Kidney glomerular epithelial cell (primary cell): ENCODE results near the gene SF3B5.
A peak's percentile ranks its signal among the peaks of the same experiment; 100 is the strongest.
"Not testable (repeated sequence)": the region's sequence is repeated elsewhere in the genome, so short reads cannot be mapped to it uniquely, and the experiment has no call there.

Experiments used
- DNase-seq: peaks from one replicate; lab custom pipeline; 2025; lab: John Stamatoyannopoulos, UW

The SF3B5 gene

DNA sequence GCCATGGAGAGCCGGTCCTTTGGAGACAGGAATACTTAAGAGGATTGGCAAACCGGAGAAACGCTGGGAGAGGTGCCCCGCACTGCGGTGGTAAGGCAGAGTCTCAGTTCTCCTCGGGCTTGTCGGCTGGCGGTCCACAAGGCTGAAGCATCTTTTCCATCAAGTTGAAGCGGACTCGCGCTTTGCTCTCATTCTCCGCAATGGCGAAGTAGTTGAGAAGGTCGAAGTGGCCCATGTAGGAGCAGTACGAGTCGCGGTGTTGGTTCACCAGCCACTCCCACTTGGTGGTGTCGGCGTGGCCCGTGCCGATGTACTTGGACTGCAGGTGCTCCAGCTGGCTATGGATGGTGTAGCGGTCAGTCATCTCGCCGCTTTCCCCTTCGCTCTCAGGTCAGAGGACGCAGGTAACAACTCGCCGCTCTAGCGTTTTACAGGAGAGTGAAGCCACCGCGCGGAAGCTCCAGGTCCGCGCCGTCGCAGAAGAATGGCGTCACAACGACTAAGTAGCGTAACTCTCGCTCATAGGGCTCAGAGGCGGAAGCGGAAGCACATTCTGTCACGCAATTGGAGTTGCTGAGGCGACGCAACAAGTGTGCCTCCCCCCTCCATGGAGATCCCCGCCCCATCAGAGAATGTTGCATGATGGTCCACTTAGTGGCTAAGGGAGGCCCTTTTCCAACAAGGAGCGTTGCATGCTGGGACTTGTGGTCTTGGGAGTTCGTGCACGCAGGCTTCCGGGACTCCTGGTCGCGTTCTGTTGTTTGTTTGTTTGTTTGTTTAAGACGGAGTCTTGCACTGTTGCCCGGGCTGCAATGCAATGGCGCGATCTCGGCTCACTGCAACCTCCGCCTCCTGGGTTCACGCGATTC is at the start of gene SF3B5:
TSS of gene SF3B5 (minus strand) at position 440 of the 869 bp plus-strand sequence. CDS start at position 364, 76 bp downstream.
- DNase-seq, result peak; percentile 100

- DNase-seq, result no peak
These were observed 49.6 kb upstream of the SF3B5 start for GRCh38 chr6:144144996-144145395.

- no peak for DNase-seq
These were observed 48.5 kb upstream of the SF3B5 start for GRCh38 chr6:144143878-144144277.

DNA sequence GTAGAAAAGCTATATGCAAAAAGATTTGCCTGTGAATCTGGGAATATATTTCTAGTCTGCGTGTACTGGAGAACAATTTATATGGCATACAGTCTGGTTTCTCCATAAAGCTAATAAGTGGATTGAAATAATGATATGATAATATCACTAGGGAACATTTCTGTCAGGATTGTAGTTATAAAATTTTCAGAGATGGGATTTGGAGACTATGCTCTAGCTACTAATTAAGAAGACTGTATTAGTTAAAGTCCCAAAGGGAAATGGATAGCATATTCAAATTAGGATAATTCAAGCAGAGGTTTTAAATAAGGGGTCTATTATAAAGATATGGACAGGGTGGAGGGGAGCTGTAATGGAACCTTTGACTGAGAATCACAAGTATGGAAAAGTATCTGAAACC is 47.7 kb upstream of the SF3B5 start:
- no peak for DNase-seq

DNA sequence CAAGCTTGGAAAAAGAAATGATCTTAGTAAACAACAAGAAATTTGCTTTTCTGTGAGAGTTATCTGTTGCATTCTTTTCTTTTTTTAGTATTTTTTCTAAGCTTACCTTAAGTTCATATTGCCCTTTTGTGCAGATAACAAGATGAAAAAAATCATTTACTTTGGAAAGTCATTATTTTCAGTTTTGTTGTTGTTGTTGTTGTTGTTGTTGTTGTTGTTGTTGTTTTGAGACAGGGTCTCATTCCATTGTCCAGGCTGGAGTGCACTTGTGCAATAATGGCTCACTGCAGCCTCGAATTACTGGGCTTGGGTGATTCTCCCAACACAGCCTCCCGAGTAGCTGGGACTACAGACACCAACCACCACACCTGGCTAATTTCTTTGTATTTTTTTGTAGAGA is 46.1 kb upstream of the SF3B5 start:
- DNase-seq, result no peak

DNA sequence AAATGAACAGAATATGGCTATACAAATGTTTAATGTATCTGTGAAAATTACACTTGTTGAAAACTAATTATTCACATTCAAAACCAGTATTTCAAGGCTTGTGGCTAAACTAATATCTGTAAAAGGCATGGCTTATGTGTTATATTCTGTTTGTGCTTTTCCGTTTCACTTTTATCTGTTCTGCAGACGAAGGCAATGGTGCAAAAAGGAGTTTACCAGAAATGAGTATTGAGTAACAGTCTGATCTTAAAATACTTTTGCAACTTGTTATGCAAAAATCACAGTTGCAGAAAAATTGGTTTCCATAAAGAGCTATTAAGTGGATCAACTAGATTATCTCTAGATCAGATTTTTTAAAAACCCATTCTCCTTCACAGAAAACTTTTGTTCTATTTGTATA is 45.5 kb upstream of the SF3B5 start:
- no peak for DNase-seq

GRCh38 chr6:144139817-144140216 is 44.4 kb upstream of the SF3B5 start:
- DNase-seq, result no peak

DNA sequence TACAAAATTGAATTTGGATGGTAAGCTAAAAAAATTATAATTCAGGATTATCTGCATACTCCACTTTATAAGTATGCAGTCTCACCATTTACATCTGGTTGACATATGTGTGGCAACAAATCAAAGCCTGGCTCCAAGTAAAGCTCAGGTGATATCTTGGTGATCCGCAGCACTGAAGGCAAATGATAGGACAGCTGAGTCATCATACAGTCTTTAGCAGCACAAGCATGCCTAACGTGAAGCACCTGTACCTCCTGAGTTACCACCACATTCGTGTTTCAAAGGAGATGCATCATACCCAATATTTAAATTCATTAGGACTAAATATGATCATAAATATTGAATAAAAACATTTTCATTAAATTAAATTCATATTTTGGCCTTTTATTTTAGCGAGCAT is 43.2 kb upstream of the SF3B5 start:
- no peak for DNase-seq

DNA sequence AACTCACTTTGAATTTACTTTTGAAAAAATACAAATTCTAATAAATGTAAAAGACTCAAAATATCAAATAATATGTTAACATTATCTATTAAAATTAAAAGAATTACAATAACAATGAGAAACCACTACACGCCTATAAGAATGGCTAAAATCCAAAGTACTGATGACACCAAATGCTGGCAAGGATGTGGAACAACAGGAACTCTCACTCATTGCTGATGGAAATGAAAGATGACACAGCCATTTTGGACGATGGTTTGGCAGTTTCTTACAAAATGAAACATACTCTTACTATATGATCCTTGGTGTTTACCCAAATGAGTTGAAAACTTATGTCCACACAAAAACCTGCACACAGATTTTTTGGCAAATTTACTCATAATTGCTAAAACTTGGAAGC is 39.4 kb upstream of the SF3B5 start:
- no peak for DNase-seq

DNA sequence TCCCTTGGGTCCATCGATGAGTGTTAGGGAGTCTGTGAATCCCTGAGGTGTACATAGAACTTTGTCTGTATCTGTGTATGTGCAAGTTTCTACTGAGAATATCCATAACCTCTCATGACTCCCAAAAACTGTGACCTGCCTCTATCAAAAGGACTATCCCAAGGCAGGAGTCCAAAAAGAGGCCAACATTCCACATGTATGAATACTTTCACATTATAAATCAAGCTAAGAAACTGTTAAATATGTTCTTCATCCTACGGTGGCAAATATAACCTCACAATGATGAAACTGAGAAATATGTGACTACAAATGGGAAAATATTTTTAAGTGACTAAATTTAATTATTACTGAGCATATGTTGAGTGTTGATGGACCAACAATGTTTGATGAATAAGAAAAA is 38.8 kb upstream of the SF3B5 start:
- no peak for DNase-seq

GRCh38 chr6:144133225-144133821 is 38.0 kb upstream of the SF3B5 start:
- no peak for DNase-seq

DNA sequence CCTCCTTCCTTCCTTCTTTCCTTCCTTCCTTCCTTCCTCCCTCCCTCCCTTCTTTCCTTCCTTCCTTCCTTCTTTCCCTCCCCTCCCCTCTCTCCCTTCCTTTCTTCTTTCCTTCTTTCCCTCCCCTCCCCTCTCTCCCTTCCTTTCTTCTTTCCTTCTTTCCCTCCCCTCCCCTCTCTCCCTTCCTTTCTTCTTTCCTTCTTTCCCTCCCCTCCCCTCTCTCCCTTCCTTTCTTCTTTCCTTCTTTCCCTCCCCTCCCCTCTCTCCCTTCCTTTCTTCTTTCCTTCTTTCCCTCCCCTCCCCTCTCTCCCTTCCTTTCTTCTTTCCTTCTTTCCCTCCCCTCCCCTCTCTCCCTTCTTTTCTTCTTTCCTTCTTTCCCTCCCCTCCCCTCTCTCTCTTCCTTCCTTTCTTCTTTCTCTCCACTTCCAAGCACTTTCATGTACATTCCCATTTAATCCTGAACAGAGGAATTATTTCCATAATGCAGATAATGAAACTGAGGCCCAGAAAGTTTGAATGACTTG is 36.9 kb upstream of the SF3B5 start:
- not testable (repeated sequence) for DNase-seq

DNA sequence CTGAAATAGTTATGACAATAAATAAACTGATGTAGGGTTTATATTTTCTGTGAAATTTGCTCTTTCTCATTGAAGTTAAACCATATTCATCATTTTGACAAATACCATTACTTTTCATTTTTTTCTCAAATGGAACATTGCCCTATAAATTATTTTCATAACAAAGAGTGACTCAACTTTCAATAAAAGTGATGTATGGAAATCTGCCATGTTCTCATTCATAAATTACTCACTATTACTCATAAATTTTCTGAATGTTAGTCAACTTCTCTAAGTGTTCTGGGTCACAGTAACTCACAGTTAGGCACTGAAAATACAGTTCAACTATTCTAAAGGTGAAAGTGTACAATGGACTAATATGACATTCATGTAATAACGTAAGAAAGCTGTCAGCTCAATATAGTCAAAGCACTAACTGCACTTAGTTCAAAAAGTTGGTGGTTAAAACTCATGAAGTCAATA is 35.9 kb upstream of the SF3B5 start:
- DNase-seq, result peak; percentile 33

GRCh38 chr6:144129469-144129868 is 34.1 kb upstream of the SF3B5 start:
- no peak for DNase-seq

- no peak for DNase-seq
These were observed 31.7 kb upstream of the SF3B5 start for GRCh38 chr6:144127097-144127496.

GRCh38 chr6:144123836-144124235 is 28.5 kb upstream of the SF3B5 start:
- no peak for DNase-seq

GRCh38 chr6:144123421-144123820 is 28.0 kb upstream of the SF3B5 start:
- no peak for DNase-seq

DNA sequence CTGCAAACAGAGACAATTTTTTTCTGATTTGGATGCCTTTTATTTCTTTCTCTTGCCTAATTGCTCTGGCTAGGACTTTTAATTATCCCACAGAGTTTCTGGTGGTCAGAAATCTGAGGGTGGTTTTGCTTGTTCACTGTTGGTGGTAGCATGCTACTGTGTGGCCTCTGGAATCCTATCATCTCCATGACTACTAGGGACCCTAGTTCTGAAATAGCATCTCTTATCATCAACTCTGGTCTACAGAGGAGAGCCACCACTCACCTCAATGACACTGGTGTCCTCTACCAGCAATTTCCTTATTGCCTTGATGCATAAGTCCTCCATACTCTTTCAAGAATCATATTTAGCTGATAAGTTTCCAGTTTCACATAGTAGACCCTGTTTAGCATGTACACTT is 27.5 kb upstream of the SF3B5 start:
- DNase-seq, result no peak

- DNase-seq, result no peak
These were observed 24.0 kb upstream of the SF3B5 start for GRCh38 chr6:144119376-144119775.

- no peak for DNase-seq
These were observed 19.8 kb upstream of the SF3B5 start for GRCh38 chr6:144115219-144115618.

GRCh38 chr6:144113366-144113765 is 18.0 kb upstream of the SF3B5 start:
- no peak for DNase-seq

GRCh38 chr6:144110210-144110609 is 14.8 kb upstream of the SF3B5 start:
- DNase-seq, result no peak

DNA sequence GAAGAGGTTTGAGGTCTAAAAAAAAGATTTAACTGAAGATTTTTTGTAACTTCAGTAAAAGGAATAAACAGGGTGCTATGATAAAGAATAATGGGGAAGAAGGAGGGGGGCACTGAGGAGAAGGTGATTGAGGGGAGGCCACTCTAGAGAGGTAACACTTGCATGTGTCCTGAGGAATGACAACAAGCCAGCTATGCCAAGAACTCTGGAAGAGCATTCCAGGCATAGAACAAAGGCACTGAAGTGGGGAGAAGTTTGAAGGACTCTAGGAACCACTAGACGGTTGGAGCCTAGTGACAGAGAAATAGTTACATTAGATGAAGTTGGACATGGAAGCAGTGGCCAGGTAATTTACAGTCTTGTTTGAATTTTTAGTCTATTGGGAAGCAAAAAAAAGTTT is 10.8 kb upstream of the SF3B5 start:
- DNase-seq, result peak; percentile 49
